ENCODE measurements around the gene ITGA7.

Gene ITGA7

DNA sequence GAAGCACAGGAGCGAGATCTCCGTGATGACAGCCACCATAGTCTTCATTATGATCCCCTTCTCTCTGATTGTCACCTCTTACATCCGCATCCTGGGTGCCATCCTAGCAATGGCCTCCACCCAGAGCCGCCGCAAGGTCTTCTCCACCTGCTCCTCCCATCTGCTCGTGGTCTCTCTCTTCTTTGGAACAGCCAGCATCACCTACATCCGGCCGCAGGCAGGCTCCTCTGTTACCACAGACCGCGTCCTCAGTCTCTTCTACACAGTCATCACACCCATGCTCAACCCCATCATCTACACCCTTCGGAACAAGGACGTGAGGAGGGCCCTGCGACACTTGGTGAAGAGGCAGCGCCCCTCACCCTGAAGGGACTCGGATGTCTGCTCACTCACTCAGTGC is 70.2 kb downstream of the ITGA7 start:
- DNase-seq: no peak

DNA sequence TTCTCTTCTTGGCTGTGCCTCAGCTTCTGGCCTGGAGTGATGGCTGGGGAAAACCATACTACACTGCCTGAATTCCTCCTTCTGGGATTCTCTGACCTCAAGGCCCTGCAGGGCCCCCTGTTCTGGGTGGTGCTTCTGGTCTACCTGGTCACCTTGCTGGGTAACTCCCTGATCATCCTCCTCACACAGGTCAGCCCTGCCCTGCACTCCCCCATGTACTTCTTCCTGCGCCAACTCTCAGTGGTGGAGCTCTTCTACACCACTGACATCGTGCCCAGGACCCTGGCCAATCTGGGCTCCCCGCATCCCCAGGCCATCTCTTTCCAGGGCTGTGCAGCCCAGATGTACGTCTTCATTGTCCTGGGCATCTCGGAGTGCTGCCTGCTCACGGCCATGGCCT is 70.9 kb downstream of the ITGA7 start, which contains the start of gene OR10P1:
Gene OR10P1, plus strand, starts transcription at position 40 of the 400 bp plus-strand sequence. Its CDS starts 0 bp downstream, at position 40.
- DNase-seq: no peak

DNA sequence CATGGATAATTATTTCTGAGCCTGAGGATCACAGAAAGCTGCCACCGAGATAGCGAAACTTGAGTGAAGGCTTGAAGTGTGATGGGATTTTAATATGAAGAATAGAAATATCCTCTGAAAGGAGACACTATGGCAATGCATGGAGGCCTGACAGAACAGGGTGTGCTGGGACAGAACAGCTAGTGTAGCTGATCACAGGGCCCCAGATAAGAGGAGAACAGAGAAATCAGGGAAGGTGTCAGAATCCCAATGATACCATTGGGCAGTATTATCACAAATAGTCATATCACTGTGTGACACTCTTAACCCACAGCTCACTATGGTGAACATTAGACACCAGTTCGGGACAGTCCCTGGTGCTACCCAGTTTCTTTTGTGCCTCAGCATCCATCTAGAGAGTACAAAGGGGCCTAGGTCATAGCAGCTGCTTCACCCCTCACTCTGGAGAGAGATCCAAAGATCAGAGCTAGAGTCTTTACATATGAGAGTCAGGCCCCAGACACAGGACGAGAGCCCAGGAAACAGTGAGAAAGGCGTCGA is 71.5 kb downstream of the ITGA7 start:
- no peak for DNase-seq
